Stimulated activated memory B cell treated with anti-CD40 and anti-IgM and Interleukin-4, amounts not matched to agents 10 μg/mL and 1 μg/mL and 100 μg/mL, for 72 hours (primary cell): Measurements from ENCODE around the gene RASEF.

Experiments used
- ATAC-seq: fragments of 150-1000 bp; cut with Tn5 transposase; 2 replicates; pipeline ENCODE4 v1.10.0; 2021
- H3K27ac Mint-ChIP-seq: one replicate; pipeline ENCODE4 v1.8.0; 2022; ENCODE audit warnings: mild to moderate bottlenecking, mixed read lengths
- H3K27me3 Mint-ChIP-seq: one replicate; pipeline ENCODE4 v1.8.0; 2022; ENCODE audit warnings: mixed read lengths
- H3K36me3 Mint-ChIP-seq: one replicate; pipeline ENCODE4 v1.8.0; 2022; ENCODE audit warnings: mixed read lengths
- H3K4me1 Mint-ChIP-seq: one replicate; pipeline ENCODE4 v1.8.0; 2022; ENCODE audit warnings: mixed read lengths
- H3K4me3 Mint-ChIP-seq: one replicate; pipeline ENCODE4 v1.8.0; 2022; ENCODE audit warnings: mild to moderate bottlenecking, moderate library complexity, mixed read lengths
- H3K9me3 Mint-ChIP-seq: one replicate; pipeline ENCODE4 v1.8.0; 2022; ENCODE audit warnings: mixed read lengths

Gene RASEF

GRCh38 chr9:83067579-83067978 is 4.6 kb upstream of the RASEF start:
- no peak for ATAC-seq
- Mint-ChIP-seq H3K4me1 (no peaks in the 10 kb centered on the region), H3K9me3 (no peaks in the 10 kb centered on the region), H3K27me3 (peaks cover 13% of the 10 kb centered on the region), H3K4me3 (no peak overlapping the region), H3K27ac (no peak overlapping the region), H3K36me3 (no peaks in the 10 kb centered on the region)

GRCh38 chr9:83066771-83067170 is 3.8 kb upstream of the RASEF start:
- no peaks in the 10 kb centered on the region for H3K36me3 Mint-ChIP-seq
- peaks cover 18% of the 10 kb centered on the region for H3K27me3 Mint-ChIP-seq
- no peak for ATAC-seq
- no peaks in the 10 kb centered on the region for H3K4me1 Mint-ChIP-seq
- H3K4me3 Mint-ChIP-seq, result no peak overlapping the region
- H3K27ac Mint-ChIP-seq, result no peak overlapping the region
- no peaks in the 10 kb centered on the region for H3K9me3 Mint-ChIP-seq

GRCh38 chr9:83065233-83065632 is 2.3 kb upstream of the RASEF start:
- no peaks in the 10 kb centered on the region for H3K4me1 Mint-ChIP-seq
- no peak overlapping the region for H3K4me3 Mint-ChIP-seq
- H3K9me3 Mint-ChIP-seq, result no peaks in the 10 kb centered on the region
- peaks cover 33% of the 10 kb centered on the region for H3K27me3 Mint-ChIP-seq
- ATAC-seq, result no peak
- no peaks in the 10 kb centered on the region for H3K36me3 Mint-ChIP-seq
- H3K27ac Mint-ChIP-seq, result no peak overlapping the region

GRCh38 chr9:83061990-83062650 is 822 bp downstream of the RASEF start:
- H3K36me3 Mint-ChIP-seq, result no peaks in the 10 kb centered on the region
- H3K27me3 Mint-ChIP-seq, result peaks cover 47% of the 10 kb centered on the region
- no peak for ATAC-seq
- H3K4me1 Mint-ChIP-seq, result no peaks in the 10 kb centered on the region
- no peak overlapping the region for H3K27ac Mint-ChIP-seq
- no peaks in the 10 kb centered on the region for H3K9me3 Mint-ChIP-seq
- peak overlapping the region; percentile 24 for H3K4me3 Mint-ChIP-seq

- H3K9me3 Mint-ChIP-seq, result no peaks in the 10 kb centered on the region
- H3K4me1 Mint-ChIP-seq, result no peaks in the 10 kb centered on the region
- no peak overlapping the region for H3K27ac Mint-ChIP-seq
- H3K27me3 Mint-ChIP-seq, result peaks cover 47% of the 10 kb centered on the region
- H3K4me3 Mint-ChIP-seq, result no peak overlapping the region
- H3K36me3 Mint-ChIP-seq, result no peaks in the 10 kb centered on the region
- no peak for ATAC-seq
These were observed 1.9 kb downstream of the RASEF start for GRCh38 chr9:83061036-83061435.

GRCh38 chr9:83060556-83060955 is 2.4 kb downstream of the RASEF start:
- H3K9me3 Mint-ChIP-seq, result no peaks in the 10 kb centered on the region
- no peaks in the 10 kb centered on the region for H3K36me3 Mint-ChIP-seq
- H3K27me3 Mint-ChIP-seq, result peaks cover 47% of the 10 kb centered on the region
- H3K4me3 Mint-ChIP-seq, result no peak overlapping the region
- no peak overlapping the region for H3K27ac Mint-ChIP-seq
- no peak for ATAC-seq
- no peaks in the 10 kb centered on the region for H3K4me1 Mint-ChIP-seq

- no peaks in the 10 kb centered on the region for H3K9me3 Mint-ChIP-seq
- no peak overlapping the region for H3K4me3 Mint-ChIP-seq
- peaks cover 47% of the 10 kb centered on the region for H3K27me3 Mint-ChIP-seq
- no peaks in the 10 kb centered on the region for H3K36me3 Mint-ChIP-seq
- H3K4me1 Mint-ChIP-seq, result no peaks in the 10 kb centered on the region
- no peak overlapping the region for H3K27ac Mint-ChIP-seq
- ATAC-seq, result no peak
These were observed 3.5 kb downstream of the RASEF start for GRCh38 chr9:83059417-83059816.

- Mint-ChIP-seq H3K36me3 (no peaks in the 10 kb centered on the region), H3K9me3 (no peaks in the 10 kb centered on the region), H3K27ac (no peak overlapping the region), H3K4me3 (no peak overlapping the region), H3K27me3 (peaks cover 30% of the 10 kb centered on the region), H3K4me1 (no peaks in the 10 kb centered on the region)
- no peak for ATAC-seq
These were observed 6.0 kb downstream of the RASEF start for GRCh38 chr9:83056911-83057310.

- Mint-ChIP-seq H3K4me1 (no peaks in the 10 kb centered on the region), H3K27me3 (peaks cover 23% of the 10 kb centered on the region), H3K9me3 (no peaks in the 10 kb centered on the region), H3K27ac (no peak overlapping the region), H3K36me3 (no peaks in the 10 kb centered on the region), H3K4me3 (no peak overlapping the region)
- ATAC-seq, result no peak
These were observed 6.8 kb downstream of the RASEF start for GRCh38 chr9:83056174-83056573.

GRCh38 chr9:83047839-83048775 is 14.8 kb downstream of the RASEF start:
- Mint-ChIP-seq H3K27me3 (no peaks in the 10 kb centered on the region), H3K27ac (no peak overlapping the region), H3K36me3 (no peaks in the 10 kb centered on the region), H3K4me3 (no peak overlapping the region), H3K4me1 (no peaks in the 10 kb centered on the region), H3K9me3 (no peaks in the 10 kb centered on the region)
- ATAC-seq, result no peak

GRCh38 chr9:83043597-83043996 is 19.3 kb downstream of the RASEF start:
- H3K4me3 Mint-ChIP-seq, result no peak overlapping the region

GRCh38 chr9:83041771-83042170 is 21.2 kb downstream of the RASEF start:
- Mint-ChIP-seq H3K27me3 (no peaks in the 10 kb centered on the region), H3K4me1 (no peaks in the 10 kb centered on the region), H3K9me3 (no peaks in the 10 kb centered on the region), H3K36me3 (no peaks in the 10 kb centered on the region), H3K27ac (no peak overlapping the region), H3K4me3 (no peak overlapping the region)
- no peak for ATAC-seq

More at GRCh38 chr9:83043597-83043996, 19.3 kb downstream of the RASEF start:
- Mint-ChIP-seq H3K4me1 (no peaks in the 10 kb centered on the region), H3K27me3 (no peaks in the 10 kb centered on the region), H3K36me3 (no peaks in the 10 kb centered on the region), H3K9me3 (no peaks in the 10 kb centered on the region), H3K27ac (no peak overlapping the region)
- ATAC-seq, result no peak

- Mint-ChIP-seq H3K36me3 (no peaks in the 10 kb centered on the region), H3K27ac (no peak overlapping the region), H3K27me3 (no peaks in the 10 kb centered on the region), H3K4me1 (no peaks in the 10 kb centered on the region), H3K4me3 (no peak overlapping the region), H3K9me3 (no peaks in the 10 kb centered on the region)
- ATAC-seq, result peak; percentile 39
These were observed 23.6 kb downstream of the RASEF start for GRCh38 chr9:83039303-83039702.

GRCh38 chr9:83036043-83036442 is 26.9 kb downstream of the RASEF start:
- H3K36me3 Mint-ChIP-seq, result no peaks in the 10 kb centered on the region
- no peak overlapping the region for H3K4me3 Mint-ChIP-seq
- no peaks in the 10 kb centered on the region for H3K4me1 Mint-ChIP-seq
- no peaks in the 10 kb centered on the region for H3K9me3 Mint-ChIP-seq
- no peak overlapping the region for H3K27ac Mint-ChIP-seq
- ATAC-seq, result no peak
- H3K27me3 Mint-ChIP-seq, result no peaks in the 10 kb centered on the region

- Mint-ChIP-seq H3K9me3 (peaks cover 3% of the 10 kb centered on the region), H3K36me3 (no peaks in the 10 kb centered on the region), H3K4me1 (no peaks in the 10 kb centered on the region), H3K4me3 (no peak overlapping the region), H3K27ac (no peak overlapping the region), H3K27me3 (no peaks in the 10 kb centered on the region)
- peak; percentile 18 for ATAC-seq
These were observed 27.8 kb downstream of the RASEF start for GRCh38 chr9:83035143-83035542.

GRCh38 chr9:83034587-83034986 is 28.4 kb downstream of the RASEF start:
- no peaks in the 10 kb centered on the region for H3K27me3 Mint-ChIP-seq
- no peaks in the 10 kb centered on the region for H3K4me1 Mint-ChIP-seq
- peaks cover 3% of the 10 kb centered on the region for H3K9me3 Mint-ChIP-seq
- peak; percentile 20 for ATAC-seq
- H3K27ac Mint-ChIP-seq, result no peak overlapping the region
- H3K36me3 Mint-ChIP-seq, result no peaks in the 10 kb centered on the region
- no peak overlapping the region for H3K4me3 Mint-ChIP-seq
